Nephron progenitor cell (in vitro differentiated cells): ENCODE data around the gene SYT13.

Experiments used
- DNase-seq: peaks from one replicate; pipeline ENCODE4 v3.0.0; 2021
- H3K27ac Mint-ChIP-seq: 2 replicates; pipeline ENCODE4 v1.8.0; 2021; ENCODE audit warnings: mild to moderate bottlenecking, moderate library complexity, mixed read lengths
- H3K27me3 Mint-ChIP-seq: 2 replicates; pipeline ENCODE4 v1.8.0; 2021; ENCODE audit warnings: mild to moderate bottlenecking, low read depth, mixed read lengths; ENCODE audit not compliant: poor library complexity
- H3K36me3 Mint-ChIP-seq: 2 replicates; pipeline ENCODE4 v1.8.0; 2021; ENCODE audit warnings: low read depth, mixed read lengths
- H3K4me1 Mint-ChIP-seq: 2 replicates; pipeline ENCODE4 v1.8.0; 2021; ENCODE audit warnings: mixed read lengths
- H3K4me3 Mint-ChIP-seq: 2 replicates; pipeline ENCODE4 v1.8.0; 2021; ENCODE audit warnings: mild to moderate bottlenecking, moderate library complexity, mixed read lengths
- H3K9me3 Mint-ChIP-seq: 2 replicates; pipeline ENCODE4 v1.8.0; 2021; ENCODE audit warnings: mild to moderate bottlenecking, moderate library complexity, mixed read lengths
- CTCF ChIP-seq: fragments of 200-600 bp; sonication (generic); IDR thresholded peaks from 2 replicates; pipeline ENCODE4 v1.5.0; 2021; ENCODE audit warnings: antibody characterized with exemption

SYT13 gene

GRCh38 chr11:45247433-45247832 lies 38.7 kb downstream of the SYT13 start:
- Mint-ChIP-seq H3K4me1 (peaks cover 7% of the 10 kb centered on the region), H3K27ac (no peak overlapping the region), H3K9me3 (no peaks in the 10 kb centered on the region), H3K4me3 (no peak overlapping the region), H3K27me3 (peaks cover 41% of the 10 kb centered on the region), H3K36me3 (no peaks in the 10 kb centered on the region)
- DNase-seq: no peak
- TF ChIP-seq CTCF: no peak

GRCh38 chr11:45246241-45246640 lies 39.9 kb downstream of the SYT13 start:
- peaks cover 40% of the 10 kb centered on the region for H3K27me3 Mint-ChIP-seq
- no peaks in the 10 kb centered on the region for H3K9me3 Mint-ChIP-seq
- no peaks in the 10 kb centered on the region for H3K36me3 Mint-ChIP-seq
- no peak for TF ChIP-seq CTCF
- no peak for DNase-seq
- peaks cover 5% of the 10 kb centered on the region for H3K4me1 Mint-ChIP-seq
- H3K4me3 Mint-ChIP-seq: no peak overlapping the region
- H3K27ac Mint-ChIP-seq: no peak overlapping the region

GRCh38 chr11:45245218-45246045 lies 40.7 kb downstream of the SYT13 start:
- no peak for DNase-seq
- no peaks in the 10 kb centered on the region for H3K9me3 Mint-ChIP-seq
- TF ChIP-seq CTCF: no peak
- no peaks in the 10 kb centered on the region for H3K36me3 Mint-ChIP-seq
- peaks cover 43% of the 10 kb centered on the region for H3K27me3 Mint-ChIP-seq
- H3K27ac Mint-ChIP-seq: no peak overlapping the region
- H3K4me1 Mint-ChIP-seq: peaks cover 5% of the 10 kb centered on the region
- H3K4me3 Mint-ChIP-seq: no peak overlapping the region

- Mint-ChIP-seq H3K4me3 (no peak overlapping the region), H3K9me3 (peaks cover 8% of the 10 kb centered on the region), H3K4me1 (peaks cover 5% of the 10 kb centered on the region), H3K27me3 (peaks cover 46% of the 10 kb centered on the region), H3K27ac (no peak overlapping the region), H3K36me3 (no peaks in the 10 kb centered on the region)
- DNase-seq: no peak
- TF ChIP-seq CTCF: no peak
Observed at GRCh38 chr11:45243967-45244366, 42.2 kb downstream of the SYT13 start.

GRCh38 chr11:45239733-45240132 lies 46.4 kb downstream of the SYT13 start:
- peaks cover 8% of the 10 kb centered on the region for H3K9me3 Mint-ChIP-seq
- no peaks in the 10 kb centered on the region for H3K36me3 Mint-ChIP-seq
- no peak overlapping the region for H3K4me3 Mint-ChIP-seq
- H3K4me1 Mint-ChIP-seq: peaks cover 7% of the 10 kb centered on the region
- no peak overlapping the region for H3K27ac Mint-ChIP-seq
- no peak for DNase-seq
- TF ChIP-seq CTCF: no peak
- H3K27me3 Mint-ChIP-seq: peaks cover 57% of the 10 kb centered on the region

- Mint-ChIP-seq H3K27ac (no peak overlapping the region), H3K36me3 (no peaks in the 10 kb centered on the region)
Observed at GRCh38 chr11:45238724-45239123, 47.4 kb downstream of the SYT13 start.

More at GRCh38 chr11:45238724-45239123, 47.4 kb downstream of the SYT13 start:
- Mint-ChIP-seq H3K4me3 (no peak overlapping the region), H3K4me1 (peaks cover 7% of the 10 kb centered on the region), H3K27me3 (peaks cover 55% of the 10 kb centered on the region), H3K9me3 (peaks cover 8% of the 10 kb centered on the region)
- no peak for DNase-seq
- no peak for TF ChIP-seq CTCF
